SK-N-MC (cell line): ENCODE data around the gene ADAMTS19.

Experiments
- EZH2 ChIP-seq: fragments of 200-600 bp; sonication (generic); IDR thresholded peaks from one replicate; pipeline ENCODE4 v1.6.1; 2017; ENCODE audit warnings: antibody characterized with exemption
- FOXP2 ChIP-seq: optimal IDR thresholded peaks from 2 replicates; pipeline ENCODE3; 2011; ENCODE audit warnings: mild to moderate bottlenecking, moderate library complexity; ENCODE audit not compliant: insufficient read depth; ENCODE audit errors: extremely low read length, control extremely low read depth
- POLR2AphosphoS5 ChIP-seq: IDR thresholded peaks from 2 replicates; pipeline ENCODE4 v1.6.1; 2012; ENCODE audit warnings: mild to moderate bottlenecking, low read depth, low read length, borderline replicate concordance

DNA sequence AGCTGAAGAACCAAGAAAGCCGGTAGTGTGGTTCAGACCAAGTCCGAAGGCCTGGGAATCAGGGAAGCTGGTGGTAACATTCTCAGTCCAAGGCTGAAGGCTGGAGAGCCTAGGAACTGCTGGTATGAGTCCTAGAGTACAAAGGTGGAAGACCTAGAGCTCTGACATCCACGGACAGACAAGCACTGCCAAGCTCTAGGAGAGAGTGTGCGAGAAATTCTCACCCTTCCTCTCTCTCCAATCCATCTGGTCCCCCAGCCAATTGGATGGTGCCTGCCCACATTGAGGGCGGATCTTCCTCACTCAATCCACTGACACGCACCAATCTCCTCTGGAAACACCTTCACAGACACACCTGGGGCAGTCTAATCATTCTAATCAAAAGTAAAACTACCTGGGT lies 19.7 kb upstream of the ADAMTS19 start:
- TF ChIP-seq EZH2 (no peak), POLR2AphosphoS5 (no peak), FOXP2 (no peak)
